NCI-H187 (cell line): Measurements from ENCODE around the gene WNT8B.

Experiments used
- DNase-seq, 2 experiments: peaks; one replicate each; lab custom pipeline; 2025; lab: John Stamatoyannopoulos, UW

WNT8B gene

DNA sequence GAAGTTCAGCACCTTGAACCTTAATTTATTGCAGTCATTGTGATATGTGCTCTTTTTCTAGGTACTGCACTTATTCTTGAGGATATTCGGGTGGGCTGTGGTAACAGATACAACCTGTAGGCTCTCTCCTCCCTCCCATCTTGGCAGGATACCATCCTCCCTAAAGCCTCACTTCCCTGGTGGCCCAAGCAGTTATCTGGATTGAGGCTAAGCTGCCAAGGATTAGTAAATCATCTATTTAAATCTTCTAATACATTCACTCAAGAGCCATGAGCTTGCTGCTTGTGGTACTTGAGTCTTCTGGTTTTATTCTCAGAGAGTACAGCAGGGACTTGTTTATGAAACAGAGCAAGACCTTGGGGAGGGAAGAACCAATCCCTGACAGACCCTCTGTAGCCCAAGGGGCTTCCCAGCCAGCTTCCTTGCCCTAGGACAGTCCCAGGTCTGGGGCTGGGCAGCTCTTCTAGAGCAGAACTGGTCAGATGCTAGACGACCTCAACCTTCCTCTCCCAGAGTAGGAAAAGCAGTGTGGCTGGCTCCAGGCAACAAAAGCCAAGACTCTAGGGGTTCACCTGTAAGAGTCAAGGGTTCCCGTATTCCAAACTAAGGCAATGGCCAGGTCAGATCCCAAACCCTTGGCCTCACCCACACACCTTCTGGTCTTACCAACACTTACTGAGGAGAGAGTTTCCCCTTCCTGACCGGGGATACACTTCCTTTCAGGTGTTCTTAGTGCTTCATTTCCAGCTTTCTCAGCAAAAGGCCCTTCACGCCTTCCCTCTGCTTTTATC, 21.3 kb downstream of the WNT8B start:
- DNase-seq = no peak

GRCh38 chr10:100485366-100485765, 22.6 kb downstream of the WNT8B start:
- no peak for DNase-seq

DNA sequence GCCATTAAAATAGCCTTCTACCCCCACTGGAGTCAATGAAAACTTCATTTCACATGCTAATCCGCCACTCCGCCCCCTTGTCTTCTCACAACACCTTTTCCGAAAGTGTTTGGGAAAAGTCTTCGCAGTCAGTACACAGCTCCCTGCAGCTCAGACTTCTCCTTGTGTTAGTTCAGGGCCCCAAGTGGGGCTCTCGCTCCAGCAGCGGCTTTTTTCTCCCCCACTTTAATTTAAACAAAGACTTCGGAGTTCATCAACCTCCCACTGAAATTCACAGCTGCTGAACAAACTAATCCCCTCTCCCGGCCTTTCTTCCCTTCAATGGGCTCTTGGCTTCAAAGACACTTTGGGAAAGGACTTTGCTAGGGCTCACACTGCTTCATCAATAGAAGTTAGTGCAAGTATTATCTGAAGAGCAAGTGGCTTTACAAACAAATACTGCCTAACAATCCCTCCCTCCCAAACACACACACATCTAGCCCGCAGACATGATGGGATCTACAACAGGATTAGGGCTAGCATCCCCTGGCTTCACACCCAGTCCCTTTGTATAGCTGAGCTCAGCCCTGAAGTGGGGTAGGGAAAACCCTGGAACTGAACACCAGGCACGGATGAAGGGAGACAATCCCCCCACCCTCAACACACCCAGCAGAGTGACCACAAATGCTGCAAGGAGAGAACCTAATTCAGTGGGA, 23.1 kb downstream of the WNT8B start:
- no peak for DNase-seq

GRCh38 chr10:100487529-100487928, 24.7 kb downstream of the WNT8B start:
- DNase-seq = no peak

DNA sequence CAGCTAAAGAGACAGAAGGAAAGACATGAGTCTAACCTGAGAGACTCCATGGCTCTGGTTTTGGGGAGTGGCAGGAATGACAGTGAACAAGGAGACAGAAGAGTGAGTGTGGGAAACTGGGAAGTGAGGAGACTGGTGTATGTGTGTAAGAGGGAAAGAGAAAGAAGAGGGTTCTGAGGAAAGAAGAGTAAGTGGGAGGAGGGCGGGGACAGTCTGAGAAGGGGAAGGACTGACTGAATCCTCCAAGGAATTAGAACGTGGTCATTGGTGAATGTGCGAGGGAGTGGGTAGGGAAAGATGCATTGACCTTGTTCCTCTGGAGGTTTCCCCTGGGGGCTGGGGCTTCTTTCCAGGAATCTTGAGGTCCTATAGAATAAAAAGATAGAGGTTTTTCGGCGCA, 26.6 kb downstream of the WNT8B start:
- no peak for DNase-seq

- no peak for DNase-seq
Observed at GRCh38 chr10:100490531-100490930, 27.7 kb downstream of the WNT8B start.

GRCh38 chr10:100496567-100496966, 33.8 kb downstream of the WNT8B start:
- no peak for DNase-seq

GRCh38 chr10:100498059-100498458, 35.2 kb downstream of the WNT8B start:
- no peak for DNase-seq

- no peak for DNase-seq
Observed at GRCh38 chr10:100501423-100501822, 38.6 kb downstream of the WNT8B start.

- no peak for DNase-seq
Observed at GRCh38 chr10:100502926-100503494, 40.2 kb downstream of the WNT8B start.

GRCh38 chr10:100504096-100504495, 41.3 kb downstream of the WNT8B start:
- no peak for DNase-seq

- DNase-seq = no peak
Observed at GRCh38 chr10:100505164-100505563, 42.4 kb downstream of the WNT8B start.

DNA sequence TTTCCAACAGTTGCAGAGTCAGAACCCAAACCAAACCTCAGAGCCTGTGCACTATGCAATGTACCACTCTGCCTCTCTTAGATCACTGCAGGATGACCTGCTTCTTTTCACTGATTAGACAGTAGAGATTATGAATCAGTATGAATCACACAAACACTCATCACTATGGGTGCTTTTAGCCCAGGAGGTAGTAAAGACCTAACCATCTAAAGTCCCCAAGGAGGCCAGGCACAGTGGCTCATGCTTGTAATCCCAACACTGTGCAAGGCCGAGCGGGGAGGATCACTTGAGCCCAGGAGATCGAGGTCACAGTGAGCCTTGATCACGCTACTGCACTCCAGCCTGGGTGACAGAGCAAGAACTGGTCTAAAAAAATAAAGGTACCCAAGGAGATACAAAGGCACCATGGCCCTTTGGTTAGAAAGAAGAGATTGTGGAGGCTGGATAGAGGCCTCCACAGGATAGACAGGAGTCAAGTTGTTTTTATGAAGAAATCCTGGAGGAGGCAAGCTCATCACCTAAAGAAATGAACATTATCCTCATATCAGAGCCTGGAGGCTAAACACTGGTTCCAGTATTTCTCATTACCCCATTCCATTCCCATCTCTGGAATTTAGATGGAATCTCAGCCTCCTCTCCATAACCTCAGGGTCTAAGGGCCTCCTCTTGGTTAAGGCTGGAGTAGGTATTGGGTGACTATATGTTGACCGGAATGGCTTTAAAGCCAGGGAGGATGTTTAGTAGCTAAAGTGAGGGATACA, 44.0 kb downstream of the WNT8B start:
- no peak for DNase-seq

DNA sequence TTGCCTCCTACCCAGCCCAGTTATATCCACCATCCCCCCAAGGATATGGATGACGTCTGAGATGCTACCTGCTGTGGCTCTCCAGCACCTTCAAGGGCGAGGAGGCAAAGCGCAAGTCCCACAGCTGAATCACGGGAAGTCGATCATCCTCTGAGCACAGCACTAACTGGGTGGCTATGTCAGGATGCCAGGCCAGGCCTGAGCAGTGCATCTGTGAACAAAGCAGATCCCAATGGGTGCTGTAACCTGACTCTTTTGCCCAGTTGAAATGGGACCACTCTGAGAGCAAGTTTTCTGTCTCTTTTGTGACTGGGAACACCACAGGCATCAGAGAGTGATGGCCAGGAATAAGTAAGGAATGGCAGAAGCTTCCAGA, 44.5 kb downstream of the WNT8B start:
- no peak for DNase-seq

DNA sequence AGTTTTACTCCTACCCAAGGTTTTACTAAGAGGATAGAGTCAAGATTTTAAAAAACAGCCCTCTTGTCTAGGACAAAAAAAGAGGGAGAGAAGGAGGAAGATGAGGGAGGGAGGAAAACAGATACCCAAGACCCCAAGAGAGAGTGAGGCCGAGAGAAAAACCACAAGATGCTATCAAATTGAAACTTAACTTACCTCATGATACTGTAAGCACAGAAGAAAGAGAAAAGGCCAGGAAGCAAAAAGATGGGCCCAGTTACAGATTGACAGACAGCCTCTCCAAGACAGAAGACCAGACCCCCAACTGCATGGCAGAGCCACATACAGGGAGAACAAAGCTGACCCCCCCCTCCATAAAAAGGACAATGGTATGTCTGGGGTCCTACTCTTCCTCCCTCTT, 45.5 kb downstream of the WNT8B start:
- no peak for DNase-seq

DNA sequence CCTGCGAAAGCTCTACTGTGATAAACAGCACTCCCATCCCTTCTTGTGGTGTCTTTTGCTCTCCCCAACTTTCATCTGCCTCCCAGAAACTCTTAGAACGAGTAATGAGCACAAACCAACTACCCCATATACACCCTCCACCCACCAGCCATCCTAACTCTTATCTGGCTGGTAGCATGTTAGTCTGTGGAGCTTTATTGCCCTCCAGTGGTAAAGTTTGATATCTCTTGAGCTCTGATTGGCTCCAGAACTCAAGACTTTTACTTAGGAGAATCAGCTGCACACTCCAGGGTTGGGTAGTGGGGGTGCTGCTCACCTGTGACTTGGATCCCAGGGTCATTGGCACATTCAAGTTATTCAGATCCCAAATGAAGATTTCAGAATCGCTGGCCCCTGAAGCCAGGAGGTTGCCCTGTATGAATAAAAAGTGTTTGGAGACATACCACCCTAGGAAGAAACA, 45.9 kb downstream of the WNT8B start:
- no peak for DNase-seq

DNA sequence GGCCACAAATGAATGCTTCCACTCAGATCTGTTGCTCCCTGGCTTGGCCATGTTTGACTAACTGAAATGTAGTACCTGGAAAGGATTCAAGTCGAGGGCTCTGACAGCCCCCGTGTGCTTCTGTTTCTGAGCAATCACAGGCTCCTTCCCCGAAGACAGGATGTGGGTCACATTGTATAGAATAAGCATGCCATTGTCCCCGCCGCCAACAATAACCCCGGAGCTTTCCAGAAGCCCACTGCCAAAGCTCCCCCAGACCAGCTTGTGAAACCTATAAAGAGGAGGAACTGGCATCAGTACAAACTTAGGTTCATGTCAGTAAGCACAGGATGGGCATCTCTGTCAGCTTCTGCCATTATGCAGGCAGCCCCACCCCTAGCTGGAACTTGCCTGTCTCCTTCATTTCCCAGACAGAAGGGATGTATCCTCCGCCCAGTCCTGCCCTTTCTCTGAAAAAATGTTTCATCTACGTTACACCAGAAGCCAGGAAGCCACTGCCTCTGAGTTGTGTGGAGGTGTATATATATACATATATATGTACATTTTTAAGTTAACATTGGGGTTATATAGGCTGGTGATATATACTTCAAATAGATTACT, 46.5 kb downstream of the WNT8B start:
- no peak for DNase-seq

- no peak for DNase-seq
Observed at GRCh38 chr10:100510533-100511308, 47.9 kb downstream of the WNT8B start.

DNA sequence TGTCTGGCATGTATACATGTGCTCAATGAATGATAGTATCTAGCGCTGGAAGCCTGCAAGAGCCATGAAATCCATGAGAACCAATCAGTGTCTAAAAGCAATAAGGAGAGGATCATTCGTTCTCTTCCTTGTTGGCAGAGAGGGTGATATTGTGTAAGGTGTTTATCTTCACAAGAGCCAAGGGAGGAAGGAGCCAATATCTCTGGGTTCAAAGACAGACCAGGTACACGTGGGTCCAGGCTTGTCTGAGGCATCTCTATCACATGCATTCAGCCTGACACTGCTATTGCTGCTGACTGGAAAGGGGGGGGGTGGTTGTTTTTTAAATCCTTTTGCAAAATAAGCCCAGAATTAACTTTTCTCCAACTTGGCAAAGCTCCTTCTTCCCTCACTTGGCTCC, 52.8 kb downstream of the WNT8B start:
- DNase-seq = no peak

DNA sequence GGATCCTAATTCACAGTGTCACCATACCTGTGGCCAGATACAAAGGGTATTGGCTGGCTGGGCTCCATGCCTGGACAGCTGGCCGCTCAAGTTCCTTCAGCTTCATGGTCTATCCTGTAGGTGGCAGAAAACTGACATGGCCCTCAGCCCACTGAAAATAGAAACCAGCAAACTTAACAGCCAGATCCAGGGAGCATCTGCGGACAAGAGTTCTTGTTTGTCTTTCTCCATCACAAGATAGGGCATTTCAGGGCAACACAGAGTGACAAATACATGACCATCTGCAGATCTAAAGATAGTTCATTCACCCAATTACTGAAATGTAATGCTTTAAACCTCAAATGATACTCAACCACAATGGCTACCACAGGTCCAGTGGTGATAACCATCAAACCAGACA, 54.0 kb downstream of the WNT8B start:
- no peak for DNase-seq

DNA sequence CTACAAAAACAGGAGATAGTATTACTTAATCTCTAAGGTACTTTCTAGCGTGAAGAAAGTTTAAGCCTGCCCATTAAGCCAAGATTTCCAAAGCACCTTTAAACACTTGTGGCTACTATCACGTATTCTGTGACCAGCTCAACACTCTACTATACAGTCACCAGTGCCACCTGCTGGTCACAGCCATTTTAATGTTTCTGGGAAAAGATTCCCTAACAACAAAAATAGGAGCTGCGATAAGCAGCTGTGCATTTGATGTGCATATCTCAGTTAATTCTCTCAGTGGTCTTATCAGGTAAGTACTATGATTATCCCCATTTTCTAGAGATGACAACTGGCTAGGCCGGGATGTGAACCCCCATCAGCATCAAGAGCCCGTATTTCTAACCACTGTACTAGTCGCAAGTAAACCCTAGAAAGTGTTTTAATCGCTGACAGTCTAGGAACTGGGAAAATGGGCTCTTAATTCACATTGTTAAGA, 56.0 kb downstream of the WNT8B start:
- DNase-seq = peak in 1 of 2 experiments; percentile 6
